Activated CD4-positive, alpha-beta T cell treated with anti-CD3 and anti-CD28 coated beads, Interleukin-2, amount 10 ng/mL, durations not matched to agents 7 days and 5 days (primary cell): ENCODE data around the gene HCK. TPM values are rescaled to one million over a fixed set of nuclear protein-coding genes. Genes with fewer than 3 reads are reported as not detected.

Experiments
- total RNA-seq, 2 experiments: library from RNA; stranded (reverse); gene quantifications; one replicate each; pipeline ENCODE4 v1.2.3, GENCODE V29; 2021

Gene HCK
- total RNA-seq, 2 experiments from 2014 or later = not detected

Other genes starting within 250 kb of the HCK start
- under 1 TPM; 0.52 to 0.87 TPM for gene MYLK2, start 232.9 kb upstream of the HCK start, total RNA-seq
- not detected for gene FOXS1, start 206.6 kb upstream of the HCK start, total RNA-seq
- not detected for gene DUSP15, start 181.7 kb upstream of the HCK start, total RNA-seq
- gene TTLL9, start 181.6 kb upstream of the HCK start, total RNA-seq = not detected
- 10 to 100 TPM; 12.9 to 13.9 TPM for gene PDRG1, start 100.2 kb upstream of the HCK start, total RNA-seq
- gene XKR7, start 84.1 kb upstream of the HCK start, total RNA-seq = under 1 TPM in 1 of 2 experiments, not detected in 1; 0.05 TPM
- gene CCM2L, start 41.8 kb upstream of the HCK start, total RNA-seq = not detected
- 10 to 100 TPM; 36.8 to 44.2 TPM for gene TM9SF4, start 57.5 kb downstream of the HCK start, total RNA-seq
- gene PLAGL2, start 155.5 kb downstream of the HCK start, total RNA-seq = 10 to 100 TPM; 22.8 to 25.6 TPM
- 10 to 100 TPM; 26.5 to 27.1 TPM for gene POFUT1, start 155.6 kb downstream of the HCK start, total RNA-seq
- gene KIF3B, start 225.4 kb downstream of the HCK start, total RNA-seq = 10 to 100 TPM; 16.1 to 16.9 TPM